Stimulated activated naive CD4-positive, alpha-beta T cell (primary cell): Measurements from ENCODE around the gene ATP6V1B1.
"Not testable (repeated sequence)": the region's sequence is repeated elsewhere in the genome, so short reads cannot be mapped to it uniquely, and the experiment has no call there.

Experiments
- DNase-seq, 6 experiments: peaks; one replicate each; lab custom pipeline; 2025; lab: John Stamatoyannopoulos, UW

Gene ATP6V1B1

DNA sequence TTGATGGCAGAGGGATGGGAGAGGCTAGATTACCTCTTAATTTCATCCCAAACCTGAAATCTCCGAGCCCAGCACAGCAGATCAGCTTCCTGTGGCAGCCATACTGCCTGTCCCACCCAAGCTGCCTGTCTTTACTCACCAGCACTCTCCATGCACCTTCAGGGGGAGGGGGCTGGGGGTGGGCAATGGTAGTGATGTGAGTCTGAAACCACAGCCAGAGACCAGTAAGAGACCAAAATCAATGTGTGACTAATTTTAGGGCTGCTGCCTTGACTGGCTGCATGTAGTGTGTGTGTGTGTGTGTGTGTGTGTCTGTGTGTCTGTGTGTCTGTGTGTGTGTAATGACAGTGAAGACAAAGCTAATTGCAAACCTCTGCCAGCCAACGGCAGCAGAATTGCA is 70.6 kb downstream of the ATP6V1B1 start:
- DNase-seq: no peak

DNA sequence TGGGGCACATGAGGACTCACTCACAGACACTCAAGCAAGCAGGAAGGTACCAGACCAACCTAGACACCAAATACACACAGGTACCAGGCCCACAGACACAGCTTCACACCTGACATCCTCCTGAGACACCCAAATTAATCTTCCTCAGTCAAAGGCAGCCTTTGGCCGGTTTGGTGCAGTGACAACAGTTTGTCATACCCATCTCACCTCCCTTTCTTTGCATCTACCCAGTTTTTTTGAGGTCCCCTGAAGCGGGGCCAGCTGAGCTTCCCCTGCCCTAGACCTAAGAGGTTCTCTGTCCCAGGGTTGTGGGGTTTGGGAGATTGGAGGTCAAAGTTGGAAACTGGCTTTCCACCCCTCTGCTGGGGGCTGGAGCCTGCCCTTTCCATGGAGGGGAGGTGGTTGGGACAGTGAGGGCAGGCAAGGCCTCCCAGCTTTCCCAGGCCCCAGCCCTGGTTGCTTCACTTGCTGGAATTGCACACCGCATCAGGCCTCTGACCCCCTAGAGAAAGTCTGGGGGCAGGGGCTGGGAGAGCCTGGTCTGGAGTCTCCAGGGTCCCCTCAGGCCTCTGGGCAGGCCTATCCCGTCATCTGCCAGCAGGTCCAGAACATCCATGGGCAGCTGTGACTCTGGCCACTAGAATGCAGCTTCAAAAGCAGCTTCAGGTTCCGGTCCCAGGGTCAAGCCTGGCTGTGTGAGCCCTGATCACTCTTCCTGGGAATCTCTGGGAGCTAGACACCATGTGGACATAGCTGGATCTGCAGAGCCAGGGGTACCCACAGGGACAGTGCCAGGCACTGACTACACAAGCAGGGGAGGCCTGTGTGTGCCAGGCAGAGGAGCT is 71.5 kb downstream of the ATP6V1B1 start:
- no peak for DNase-seq

DNA sequence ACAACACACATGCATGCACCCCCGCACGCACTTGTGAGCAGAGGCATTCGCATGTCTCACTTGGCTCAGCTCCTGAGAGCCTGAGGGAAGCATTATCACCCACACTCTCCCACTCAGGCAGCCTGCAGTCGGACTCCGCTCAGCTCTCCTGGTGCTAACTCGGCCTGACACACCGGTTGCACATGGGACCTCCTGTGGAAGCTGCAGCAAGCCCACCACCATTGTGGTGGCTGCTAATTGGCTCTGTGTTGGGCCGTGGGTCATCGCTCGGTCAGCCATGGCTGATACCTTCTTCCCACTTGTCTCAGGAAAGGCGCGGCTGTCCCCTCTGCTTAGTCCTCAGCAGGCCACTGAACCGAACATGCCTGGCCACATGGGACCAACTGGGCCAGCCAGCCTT is 72.6 kb downstream of the ATP6V1B1 start:
- no peak for DNase-seq

DNA sequence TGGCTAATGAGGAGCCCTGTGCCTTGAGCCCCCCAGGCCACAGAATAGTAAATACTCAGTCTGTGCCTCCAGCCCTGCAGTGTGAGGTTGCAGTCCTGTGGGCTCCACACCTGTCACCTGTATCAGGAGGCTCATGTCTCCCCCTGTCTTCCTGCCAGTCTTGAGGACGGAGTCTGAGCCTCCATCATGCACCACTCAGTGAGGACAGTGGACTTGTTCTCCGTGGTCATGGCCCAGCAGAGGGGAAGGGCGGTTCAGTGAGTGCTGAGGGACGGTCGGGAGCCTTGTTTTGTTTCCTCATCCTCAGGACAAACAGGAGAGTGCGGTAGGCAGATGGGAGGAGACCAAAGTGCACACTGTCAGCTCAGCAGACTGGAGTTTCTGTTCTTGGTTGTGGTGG is 76.1 kb downstream of the ATP6V1B1 start:
- DNase-seq: not testable (repeated sequence)
